Measurements from ENCODE around the gene TRIM69. TPM values are rescaled to one million over a fixed set of nuclear protein-coding genes. Genes with fewer than 3 reads are reported as not detected.
A peak's percentile ranks its signal among the peaks of the same experiment; 100 is the strongest.
"Not testable (repeated sequence)": the region's sequence is repeated elsewhere in the genome, so short reads cannot be mapped to it uniquely, and the experiment has no call there.

TRIM69 gene
- total RNA-seq, 1 donor from 2014 or later = 12.1 TPM

DNA sequence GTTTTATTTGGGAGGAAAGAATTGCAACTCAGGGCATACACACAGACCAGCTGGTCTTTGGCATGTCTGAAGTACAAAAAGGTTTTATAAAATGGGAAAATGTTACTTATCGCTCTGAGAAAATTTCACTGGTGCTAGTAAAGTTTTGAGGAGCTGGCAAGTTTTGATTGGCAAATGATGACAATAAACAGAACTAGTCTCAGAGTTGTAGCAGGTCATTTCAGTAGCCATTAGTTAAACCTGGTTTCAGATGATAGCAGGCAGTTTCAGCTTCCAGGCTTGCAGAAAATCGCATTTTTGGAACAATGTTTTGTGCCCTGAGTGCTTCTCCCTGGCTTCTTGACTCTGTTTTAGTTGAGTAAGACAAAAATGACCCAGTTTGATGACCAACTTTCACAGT lies 14.3 kb upstream of the TRIM69 start:
- H3K4me1 Mint-ChIP-seq (ENCODE audit: low read depth) = no peaks in the 10 kb centered on the region
- H3K9me3 Mint-ChIP-seq (ENCODE audit: low read depth) = no peaks in the 10 kb centered on the region

DNA sequence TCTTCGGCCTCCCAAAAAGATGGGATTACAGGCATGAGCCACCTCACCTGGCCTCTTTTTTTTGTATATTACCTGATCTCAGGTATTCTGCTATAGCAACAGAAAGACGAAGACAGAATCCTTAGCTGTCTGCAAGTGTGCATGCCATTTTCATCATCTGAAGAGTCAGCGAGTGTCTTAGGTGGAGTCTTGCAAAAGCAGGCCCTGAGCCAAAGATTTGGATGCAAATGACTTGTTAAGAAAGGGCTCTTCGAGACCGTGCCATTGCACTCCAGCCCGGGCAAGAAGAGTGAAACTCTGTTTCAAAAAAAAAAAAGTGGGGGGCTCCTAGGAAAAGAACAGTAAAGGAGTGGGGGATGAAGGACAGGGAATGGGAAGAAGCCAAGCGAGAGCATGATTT lies 10.2 kb upstream of the TRIM69 start:
- Mint-ChIP-seq H3K4me3 (ENCODE audit: low read depth) (no peak overlapping the region), H3K27me3 (no peaks in the 10 kb centered on the region), H3K4me1 (ENCODE audit: low read depth) (peaks cover 4% of the 10 kb centered on the region), H3K9me3 (ENCODE audit: low read depth) (no peaks in the 10 kb centered on the region), H3K36me3 (ENCODE audit: insufficient read depth) (no peaks in the 10 kb centered on the region), H3K27ac (peak overlapping the region; percentile 53)
- TF ChIP-seq, protein P1, sequence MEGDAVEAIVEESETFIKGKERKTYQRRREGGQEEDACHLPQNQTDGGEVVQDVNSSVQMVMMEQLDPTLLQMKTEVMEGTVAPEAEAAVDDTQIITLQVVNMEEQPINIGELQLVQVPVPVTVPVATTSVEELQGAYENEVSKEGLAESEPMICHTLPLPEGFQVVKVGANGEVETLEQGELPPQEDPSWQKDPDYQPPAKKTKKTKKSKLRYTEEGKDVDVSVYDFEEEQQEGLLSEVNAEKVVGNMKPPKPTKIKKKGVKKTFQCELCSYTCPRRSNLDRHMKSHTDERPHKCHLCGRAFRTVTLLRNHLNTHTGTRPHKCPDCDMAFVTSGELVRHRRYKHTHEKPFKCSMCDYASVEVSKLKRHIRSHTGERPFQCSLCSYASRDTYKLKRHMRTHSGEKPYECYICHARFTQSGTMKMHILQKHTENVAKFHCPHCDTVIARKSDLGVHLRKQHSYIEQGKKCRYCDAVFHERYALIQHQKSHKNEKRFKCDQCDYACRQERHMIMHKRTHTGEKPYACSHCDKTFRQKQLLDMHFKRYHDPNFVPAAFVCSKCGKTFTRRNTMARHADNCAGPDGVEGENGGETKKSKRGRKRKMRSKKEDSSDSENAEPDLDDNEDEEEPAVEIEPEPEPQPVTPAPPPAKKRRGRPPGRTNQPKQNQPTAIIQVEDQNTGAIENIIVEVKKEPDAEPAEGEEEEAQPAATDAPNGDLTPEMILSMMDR (IDR thresholded peaks at IDR 0.05; ENCODE audit: unreplicated experiment) = no peak
- DNase-seq (ENCODE audit: low spot score, unreplicated experiment) = no peak

More for the DNA sequence above, 14.3 kb upstream of the TRIM69 start:
- peaks cover 3% of the 10 kb centered on the region for H3K36me3 Mint-ChIP-seq (ENCODE audit: insufficient read depth)
- no peak overlapping the region for H3K4me3 Mint-ChIP-seq (ENCODE audit: low read depth)
- DNase-seq (ENCODE audit: low spot score, unreplicated experiment) = no peak
- TF ChIP-seq, protein P1 (IDR thresholded peaks at IDR 0.05; ENCODE audit: unreplicated experiment) = no peak
- H3K27ac Mint-ChIP-seq = no peak overlapping the region
- no peaks in the 10 kb centered on the region for H3K27me3 Mint-ChIP-seq

GRCh38 chr15:44726568-44727484 lies 9.5 kb upstream of the TRIM69 start:
- Mint-ChIP-seq H3K36me3 (ENCODE audit: insufficient read depth) (peaks cover 3% of the 10 kb centered on the region), H3K27ac (no peak overlapping the region), H3K4me3 (ENCODE audit: low read depth) (no peak overlapping the region), H3K27me3 (no peaks in the 10 kb centered on the region), H3K9me3 (ENCODE audit: low read depth) (no peaks in the 10 kb centered on the region), H3K4me1 (ENCODE audit: low read depth) (peaks cover 10% of the 10 kb centered on the region)
- TF ChIP-seq, protein P1 (IDR thresholded peaks at IDR 0.05; ENCODE audit: unreplicated experiment) = no peak
- no peak for DNase-seq (ENCODE audit: low spot score, unreplicated experiment)

- TF ChIP-seq, protein P1 (IDR thresholded peaks at IDR 0.05; ENCODE audit: unreplicated experiment) = no peak
- Mint-ChIP-seq H3K27me3 (no peaks in the 10 kb centered on the region), H3K36me3 (ENCODE audit: insufficient read depth) (peaks cover 5% of the 10 kb centered on the region), H3K9me3 (ENCODE audit: low read depth) (no peaks in the 10 kb centered on the region), H3K4me3 (ENCODE audit: low read depth) (no peak overlapping the region), H3K27ac (peak overlapping the region; percentile 64), H3K4me1 (ENCODE audit: low read depth) (peaks cover 10% of the 10 kb centered on the region)
- no peak for DNase-seq (ENCODE audit: low spot score, unreplicated experiment)
Measured at GRCh38 chr15:44727485-44728231, 8.7 kb upstream of the TRIM69 start.

DNA sequence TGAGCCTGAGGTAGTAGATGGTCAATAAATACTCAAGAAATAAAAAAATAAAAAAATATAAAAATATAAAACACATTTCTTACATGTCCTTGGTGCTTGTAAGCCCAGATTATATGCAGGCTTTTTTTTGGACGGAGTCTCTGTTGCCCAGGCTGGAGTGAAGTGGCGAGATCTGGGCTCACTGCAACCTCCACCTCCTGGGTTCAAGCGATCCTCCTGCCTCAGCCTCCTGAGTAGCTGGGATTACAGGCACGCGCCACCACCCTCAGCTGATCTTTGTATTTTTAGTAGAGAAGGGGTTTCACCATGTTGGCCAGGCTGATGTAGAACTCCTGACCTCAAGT lies 8.1 kb upstream of the TRIM69 start:
- not testable (repeated sequence) for H3K27me3 Mint-ChIP-seq; H3K36me3 Mint-ChIP-seq (ENCODE audit: insufficient read depth); H3K9me3 Mint-ChIP-seq (ENCODE audit: low read depth); DNase-seq (ENCODE audit: low spot score, unreplicated experiment)
- H3K27ac Mint-ChIP-seq = peak overlapping the region; percentile 98
- H3K4me1 Mint-ChIP-seq (ENCODE audit: low read depth) = peaks cover 10% of the 10 kb centered on the region
- H3K4me3 Mint-ChIP-seq (ENCODE audit: low read depth) = peak overlapping the region; percentile 89
